Panc1 (cell line): ENCODE measurements around the gene MCM3AP.

ENCODE experiments used
- CTCF ChIP-seq: fragments of 450-650 bp; IDR thresholded peaks from 2 replicates; pipeline ENCODE4 v1.5.1; 2017; ENCODE audit warnings: mild to moderate bottlenecking
- POLR2AphosphoS5 ChIP-seq: IDR thresholded peaks from 2 replicates; pipeline ENCODE4 v1.6.1; 2012; ENCODE audit warnings: mild to moderate bottlenecking, low read depth, low read length, moderate library complexity
- SIN3A ChIP-seq: IDR thresholded peaks from 2 replicates; pipeline ENCODE4 v1.6.1; 2012; ENCODE audit warnings: low read depth, mild to moderate bottlenecking, low read length, moderate library complexity, borderline replicate concordance; ENCODE audit not compliant: insufficient read depth
- TCF7L2 ChIP-seq: IDR thresholded peaks from 2 replicates; pipeline ENCODE4 v1.6.1; 2011; ENCODE audit warnings: mild to moderate bottlenecking, low read depth, low read length, inconsistent platforms
- TF ChIP-seq, protein P1 (sequence below), 2 experiments: IDR thresholded peaks; 2 replicates each; pipeline ENCODE4 v1.6.1; 2011 to 2012; ENCODE audit warnings: low read depth in 2 of 2, control low read depth in 1 of 2, low read length in 1 of 2, mild to moderate bottlenecking in 1 of 2, moderate library complexity in 1 of 2; ENCODE audit not compliant: insufficient read depth in 1 of 2

GRCh38 chr21:46329796-46330195 is 44.4 kb upstream of the MCM3AP start:
- TF ChIP-seq CTCF (no peak), SIN3A (no peak), POLR2AphosphoS5 (no peak), TCF7L2 (no peak)
- TF ChIP-seq, protein P1, sequence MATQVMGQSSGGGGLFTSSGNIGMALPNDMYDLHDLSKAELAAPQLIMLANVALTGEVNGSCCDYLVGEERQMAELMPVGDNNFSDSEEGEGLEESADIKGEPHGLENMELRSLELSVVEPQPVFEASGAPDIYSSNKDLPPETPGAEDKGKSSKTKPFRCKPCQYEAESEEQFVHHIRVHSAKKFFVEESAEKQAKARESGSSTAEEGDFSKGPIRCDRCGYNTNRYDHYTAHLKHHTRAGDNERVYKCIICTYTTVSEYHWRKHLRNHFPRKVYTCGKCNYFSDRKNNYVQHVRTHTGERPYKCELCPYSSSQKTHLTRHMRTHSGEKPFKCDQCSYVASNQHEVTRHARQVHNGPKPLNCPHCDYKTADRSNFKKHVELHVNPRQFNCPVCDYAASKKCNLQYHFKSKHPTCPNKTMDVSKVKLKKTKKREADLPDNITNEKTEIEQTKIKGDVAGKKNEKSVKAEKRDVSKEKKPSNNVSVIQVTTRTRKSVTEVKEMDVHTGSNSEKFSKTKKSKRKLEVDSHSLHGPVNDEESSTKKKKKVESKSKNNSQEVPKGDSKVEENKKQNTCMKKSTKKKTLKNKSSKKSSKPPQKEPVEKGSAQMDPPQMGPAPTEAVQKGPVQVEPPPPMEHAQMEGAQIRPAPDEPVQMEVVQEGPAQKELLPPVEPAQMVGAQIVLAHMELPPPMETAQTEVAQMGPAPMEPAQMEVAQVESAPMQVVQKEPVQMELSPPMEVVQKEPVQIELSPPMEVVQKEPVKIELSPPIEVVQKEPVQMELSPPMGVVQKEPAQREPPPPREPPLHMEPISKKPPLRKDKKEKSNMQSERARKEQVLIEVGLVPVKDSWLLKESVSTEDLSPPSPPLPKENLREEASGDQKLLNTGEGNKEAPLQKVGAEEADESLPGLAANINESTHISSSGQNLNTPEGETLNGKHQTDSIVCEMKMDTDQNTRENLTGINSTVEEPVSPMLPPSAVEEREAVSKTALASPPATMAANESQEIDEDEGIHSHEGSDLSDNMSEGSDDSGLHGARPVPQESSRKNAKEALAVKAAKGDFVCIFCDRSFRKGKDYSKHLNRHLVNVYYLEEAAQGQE (IDR thresholded peaks at IDR 0.05; ENCODE audit: insufficient read depth in 1 of 2, low read depth in 2 of 2, low read length in 1 of 2): no peak
